WTC11 (cell line): Measurements from ENCODE around the gene TTC28. TPM values are rescaled to one million over a fixed set of nuclear protein-coding genes. Genes with fewer than 3 reads are reported as not detected.

Experiments
- ATAC-seq: fragments of 200-7000 bp; cut with Tn5 transposase; 2 replicates; pipeline ENCODE4 v1.10.0; 2021; ENCODE audit warnings: mild to moderate bottlenecking, moderate library complexity
- CTCF ChIA-PET: fragments of 300-600 bp; sonication (Branson Sonifier 250); formaldehyde crosslinking; loops from one replicate; lab custom pipeline; 2021; ENCODE audit warnings: antibody characterized with exemption; lab: Charles Lee
- POLR2A ChIA-PET: fragments of 350-600 bp; sonication (Branson Sonifier 250); formaldehyde crosslinking; loops from one replicate; lab custom pipeline; 2021; ENCODE audit warnings: antibody characterized with exemption; lab: Charles Lee
- DNase-seq: peaks from one replicate; pipeline ENCODE4 v3.0.0; 2021; ENCODE audit warnings: low spot score
- H3K27ac Mint-ChIP-seq: 2 replicates; pipeline ENCODE4 v1.8.0; 2021; ENCODE audit warnings: mixed read lengths
- H3K27me3 Mint-ChIP-seq: 2 replicates; pipeline ENCODE4 v1.8.0; 2021; ENCODE audit warnings: low read depth, mild to moderate bottlenecking, moderate library complexity, mixed read lengths
- H3K36me3 Mint-ChIP-seq: 2 replicates; pipeline ENCODE4 v1.8.0; 2021; ENCODE audit warnings: mixed read lengths
- H3K4me1 Mint-ChIP-seq: 2 replicates; pipeline ENCODE4 v1.8.0; 2022; ENCODE audit warnings: mixed read lengths
- H3K4me3 Mint-ChIP-seq: 2 replicates; pipeline ENCODE4 v1.8.0; 2021; ENCODE audit warnings: mild to moderate bottlenecking, moderate library complexity, mixed read lengths
- H3K9me3 Mint-ChIP-seq: 2 replicates; pipeline ENCODE4 v1.8.0; 2021; ENCODE audit warnings: mixed read lengths
- ATF1 ChIP-seq: sonication (generic); formaldehyde crosslinking; IDR thresholded peaks from 2 replicates; pipeline ENCODE4 v1.8.1; 2023; ENCODE audit warnings: mild to moderate bottlenecking, moderate library complexity, missing genetic modification reagents
- ATF6 ChIP-seq: sonication (generic); formaldehyde crosslinking; IDR thresholded peaks from 2 replicates; pipeline ENCODE4 v1.8.1; 2023; ENCODE audit warnings: mild to moderate bottlenecking, missing genetic modification reagents
- CREB1 ChIP-seq: sonication (generic); formaldehyde crosslinking; IDR thresholded peaks from 2 replicates; pipeline ENCODE4 v1.8.0; 2023; ENCODE audit warnings: mild to moderate bottlenecking, missing genetic modification reagents
- CREM ChIP-seq: sonication (generic); formaldehyde crosslinking; IDR thresholded peaks from 2 replicates; pipeline ENCODE4 v1.8.1; 2022; ENCODE audit warnings: mild to moderate bottlenecking, missing genetic modification reagents, moderate library complexity
- ESRRA ChIP-seq: sonication (generic); formaldehyde crosslinking; IDR thresholded peaks from 2 replicates; pipeline ENCODE4 v1.8.1; 2022; ENCODE audit warnings: mild to moderate bottlenecking, missing genetic modification reagents, borderline replicate concordance
- GRHL2 ChIP-seq: fragments of 250-450 bp; sonication (Bioruptor Pico); IDR thresholded peaks from 2 replicates; pipeline ENCODE4 v1.8.0; 2022; ENCODE audit warnings: mild to moderate bottlenecking, moderate library complexity; ENCODE audit not compliant: insufficient replicate concordance, severe bottlenecking
- IRF1 ChIP-seq: sonication (generic); formaldehyde crosslinking; IDR thresholded peaks from 2 replicates; pipeline ENCODE4 v1.8.0; 2023; ENCODE audit warnings: missing genetic modification reagents
- JAZF1 ChIP-seq: fragments of 250-450 bp; sonication (Bioruptor Pico); IDR thresholded peaks from 2 replicates; pipeline ENCODE4 v1.9.0; 2021; ENCODE audit warnings: moderate library complexity, mild to moderate bottlenecking, inconsistent platforms
- KAT7 ChIP-seq: sonication (generic); formaldehyde crosslinking; IDR thresholded peaks from 2 replicates; pipeline ENCODE4 v1.8.1; 2023; ENCODE audit warnings: missing genetic modification reagents, mild to moderate bottlenecking, borderline replicate concordance
- MXD4 ChIP-seq: fragments of 250-450 bp; sonication (Bioruptor Pico); IDR thresholded peaks from 2 replicates; pipeline ENCODE4 v1.8.0; 2021; ENCODE audit warnings: mild to moderate bottlenecking, moderate library complexity, borderline replicate concordance
- NFATC4 ChIP-seq: fragments of 250-450 bp; sonication (Bioruptor Pico); IDR thresholded peaks from 2 replicates; pipeline ENCODE4 v1.9.0; 2021; ENCODE audit warnings: mild to moderate bottlenecking
- NR3C1 ChIP-seq: sonication (generic); formaldehyde crosslinking; conservative IDR thresholded peaks from 2 replicates; pipeline ENCODE4 v1.8.1; 2023; ENCODE audit warnings: low read depth, mild to moderate bottlenecking, missing genetic modification reagents
- SMAD3 ChIP-seq: sonication (generic); formaldehyde crosslinking; IDR thresholded peaks from 2 replicates; pipeline ENCODE4 v1.8.0; 2022; ENCODE audit warnings: missing genetic modification reagents, mild to moderate bottlenecking, borderline replicate concordance
- STAT6 ChIP-seq: sonication (generic); formaldehyde crosslinking; conservative IDR thresholded peaks from 2 replicates; pipeline ENCODE4 v1.8.1; 2023; ENCODE audit warnings: mild to moderate bottlenecking, low read depth, missing genetic modification reagents, moderate library complexity
- ZNF263 ChIP-seq: sonication (generic); formaldehyde crosslinking; IDR thresholded peaks from 2 replicates; pipeline ENCODE4 v1.8.1; 2022; ENCODE audit warnings: low read depth, mild to moderate bottlenecking, moderate library complexity, missing genetic modification reagents
- total RNA-seq: library from RNA; stranded (reverse); gene quantifications from 3 replicates; pipeline ENCODE4 v1.2.3, GENCODE V29; 2021
- TF ChIP-seq, protein P1 (sequence below): fragments of 200-600 bp; IDR thresholded peaks from 2 replicates; pipeline ENCODE4 v1.8.0; 2022; ENCODE audit warnings: antibody characterized with exemption
- TF ChIP-seq, protein P2 (sequence below): sonication (generic); formaldehyde crosslinking; IDR thresholded peaks from 2 replicates; pipeline ENCODE4 v1.8.1; 2023; ENCODE audit warnings: mild to moderate bottlenecking, missing genetic modification reagents, borderline replicate concordance
- TF ChIP-seq, protein P3 (sequence below): fragments of 250-450 bp; sonication (Bioruptor Pico); IDR thresholded peaks from 2 replicates; pipeline ENCODE4 v2.1.2; 2022; ENCODE audit warnings: mild to moderate bottlenecking, moderate library complexity
- TF ChIP-seq, protein P4 (sequence below): fragments of 250-450 bp; sonication (Bioruptor Pico); IDR thresholded peaks from 2 replicates; pipeline ENCODE4 v1.9.0; 2021; ENCODE audit warnings: mild to moderate bottlenecking, borderline replicate concordance

TTC28 gene
- total RNA-seq, 1 experiment from 2014 or later = 13.0 TPM

- ATAC-seq (no peak), DNase-seq (no peak)
- peaks cover 9% of the 10 kb centered on the region for H3K4me1 Mint-ChIP-seq
- H3K4me3 Mint-ChIP-seq = no peak overlapping the region
- peaks cover 4% of the 10 kb centered on the region; the same call in 1 of the 2 replicates for H3K9me3 Mint-ChIP-seq
- CTCF ChIA-PET = no interaction called here
- no peaks in the 10 kb centered on the region for H3K27me3 Mint-ChIP-seq
- no peak overlapping the region for H3K27ac Mint-ChIP-seq
- TF ChIP-seq ATF1 (CRISPR knock-in tag) = no peak
- no peak for TF ChIP-seq ESRRA (CRISPR knock-in tag)
- TF ChIP-seq, protein P1, sequence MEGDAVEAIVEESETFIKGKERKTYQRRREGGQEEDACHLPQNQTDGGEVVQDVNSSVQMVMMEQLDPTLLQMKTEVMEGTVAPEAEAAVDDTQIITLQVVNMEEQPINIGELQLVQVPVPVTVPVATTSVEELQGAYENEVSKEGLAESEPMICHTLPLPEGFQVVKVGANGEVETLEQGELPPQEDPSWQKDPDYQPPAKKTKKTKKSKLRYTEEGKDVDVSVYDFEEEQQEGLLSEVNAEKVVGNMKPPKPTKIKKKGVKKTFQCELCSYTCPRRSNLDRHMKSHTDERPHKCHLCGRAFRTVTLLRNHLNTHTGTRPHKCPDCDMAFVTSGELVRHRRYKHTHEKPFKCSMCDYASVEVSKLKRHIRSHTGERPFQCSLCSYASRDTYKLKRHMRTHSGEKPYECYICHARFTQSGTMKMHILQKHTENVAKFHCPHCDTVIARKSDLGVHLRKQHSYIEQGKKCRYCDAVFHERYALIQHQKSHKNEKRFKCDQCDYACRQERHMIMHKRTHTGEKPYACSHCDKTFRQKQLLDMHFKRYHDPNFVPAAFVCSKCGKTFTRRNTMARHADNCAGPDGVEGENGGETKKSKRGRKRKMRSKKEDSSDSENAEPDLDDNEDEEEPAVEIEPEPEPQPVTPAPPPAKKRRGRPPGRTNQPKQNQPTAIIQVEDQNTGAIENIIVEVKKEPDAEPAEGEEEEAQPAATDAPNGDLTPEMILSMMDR = no peak
- no peak for TF ChIP-seq MXD4 (CRISPR knock-in tag)
- TF ChIP-seq ZNF263 (CRISPR knock-in tag) = no peak
- TF ChIP-seq CREB1 (CRISPR knock-in tag) = no peak
- TF ChIP-seq ATF6 (CRISPR knock-in tag) = no peak
- no peak for TF ChIP-seq NR3C1 (CRISPR knock-in tag)
- TF ChIP-seq GRHL2 (CRISPR knock-in tag) = no peak
- TF ChIP-seq SMAD3 (CRISPR knock-in tag) = no peak
- TF ChIP-seq IRF1 (CRISPR knock-in tag) = no peak
- TF ChIP-seq, protein P2, sequence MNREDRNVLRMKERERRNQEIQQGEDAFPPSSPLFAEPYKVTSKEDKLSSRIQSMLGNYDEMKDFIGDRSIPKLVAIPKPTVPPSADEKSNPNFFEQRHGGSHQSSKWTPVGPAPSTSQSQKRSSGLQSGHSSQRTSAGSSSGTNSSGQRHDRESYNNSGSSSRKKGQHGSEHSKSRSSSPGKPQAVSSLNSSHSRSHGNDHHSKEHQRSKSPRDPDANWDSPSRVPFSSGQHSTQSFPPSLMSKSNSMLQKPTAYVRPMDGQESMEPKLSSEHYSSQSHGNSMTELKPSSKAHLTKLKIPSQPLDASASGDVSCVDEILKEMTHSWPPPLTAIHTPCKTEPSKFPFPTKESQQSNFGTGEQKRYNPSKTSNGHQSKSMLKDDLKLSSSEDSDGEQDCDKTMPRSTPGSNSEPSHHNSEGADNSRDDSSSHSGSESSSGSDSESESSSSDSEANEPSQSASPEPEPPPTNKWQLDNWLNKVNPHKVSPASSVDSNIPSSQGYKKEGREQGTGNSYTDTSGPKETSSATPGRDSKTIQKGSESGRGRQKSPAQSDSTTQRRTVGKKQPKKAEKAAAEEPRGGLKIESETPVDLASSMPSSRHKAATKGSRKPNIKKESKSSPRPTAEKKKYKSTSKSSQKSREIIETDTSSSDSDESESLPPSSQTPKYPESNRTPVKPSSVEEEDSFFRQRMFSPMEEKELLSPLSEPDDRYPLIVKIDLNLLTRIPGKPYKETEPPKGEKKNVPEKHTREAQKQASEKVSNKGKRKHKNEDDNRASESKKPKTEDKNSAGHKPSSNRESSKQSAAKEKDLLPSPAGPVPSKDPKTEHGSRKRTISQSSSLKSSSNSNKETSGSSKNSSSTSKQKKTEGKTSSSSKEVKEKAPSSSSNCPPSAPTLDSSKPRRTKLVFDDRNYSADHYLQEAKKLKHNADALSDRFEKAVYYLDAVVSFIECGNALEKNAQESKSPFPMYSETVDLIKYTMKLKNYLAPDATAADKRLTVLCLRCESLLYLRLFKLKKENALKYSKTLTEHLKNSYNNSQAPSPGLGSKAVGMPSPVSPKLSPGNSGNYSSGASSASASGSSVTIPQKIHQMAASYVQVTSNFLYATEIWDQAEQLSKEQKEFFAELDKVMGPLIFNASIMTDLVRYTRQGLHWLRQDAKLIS (CRISPR knock-in tag) = no peak
- no peak for TF ChIP-seq NFATC4 (CRISPR knock-in tag)
- TF ChIP-seq, protein P3, sequence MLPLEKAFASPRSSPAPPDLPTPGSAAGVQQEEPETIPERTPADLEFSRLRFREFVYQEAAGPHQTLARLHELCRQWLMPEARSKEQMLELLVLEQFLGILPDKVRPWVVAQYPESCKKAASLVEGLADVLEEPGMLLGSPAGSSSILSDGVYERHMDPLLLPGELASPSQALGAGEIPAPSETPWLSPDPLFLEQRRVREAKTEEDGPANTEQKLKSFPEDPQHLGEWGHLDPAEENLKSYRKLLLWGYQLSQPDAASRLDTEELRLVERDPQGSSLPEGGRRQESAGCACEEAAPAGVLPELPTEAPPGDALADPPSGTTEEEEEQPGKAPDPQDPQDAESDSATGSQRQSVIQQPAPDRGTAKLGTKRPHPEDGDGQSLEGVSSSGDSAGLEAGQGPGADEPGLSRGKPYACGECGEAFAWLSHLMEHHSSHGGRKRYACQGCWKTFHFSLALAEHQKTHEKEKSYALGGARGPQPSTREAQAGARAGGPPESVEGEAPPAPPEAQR (CRISPR knock-in tag) = no peak
- no peak for TF ChIP-seq STAT6 (CRISPR knock-in tag)
- no peak for TF ChIP-seq KAT7
- TF ChIP-seq CREM (CRISPR knock-in tag) = no peak
- TF ChIP-seq, protein P4, sequence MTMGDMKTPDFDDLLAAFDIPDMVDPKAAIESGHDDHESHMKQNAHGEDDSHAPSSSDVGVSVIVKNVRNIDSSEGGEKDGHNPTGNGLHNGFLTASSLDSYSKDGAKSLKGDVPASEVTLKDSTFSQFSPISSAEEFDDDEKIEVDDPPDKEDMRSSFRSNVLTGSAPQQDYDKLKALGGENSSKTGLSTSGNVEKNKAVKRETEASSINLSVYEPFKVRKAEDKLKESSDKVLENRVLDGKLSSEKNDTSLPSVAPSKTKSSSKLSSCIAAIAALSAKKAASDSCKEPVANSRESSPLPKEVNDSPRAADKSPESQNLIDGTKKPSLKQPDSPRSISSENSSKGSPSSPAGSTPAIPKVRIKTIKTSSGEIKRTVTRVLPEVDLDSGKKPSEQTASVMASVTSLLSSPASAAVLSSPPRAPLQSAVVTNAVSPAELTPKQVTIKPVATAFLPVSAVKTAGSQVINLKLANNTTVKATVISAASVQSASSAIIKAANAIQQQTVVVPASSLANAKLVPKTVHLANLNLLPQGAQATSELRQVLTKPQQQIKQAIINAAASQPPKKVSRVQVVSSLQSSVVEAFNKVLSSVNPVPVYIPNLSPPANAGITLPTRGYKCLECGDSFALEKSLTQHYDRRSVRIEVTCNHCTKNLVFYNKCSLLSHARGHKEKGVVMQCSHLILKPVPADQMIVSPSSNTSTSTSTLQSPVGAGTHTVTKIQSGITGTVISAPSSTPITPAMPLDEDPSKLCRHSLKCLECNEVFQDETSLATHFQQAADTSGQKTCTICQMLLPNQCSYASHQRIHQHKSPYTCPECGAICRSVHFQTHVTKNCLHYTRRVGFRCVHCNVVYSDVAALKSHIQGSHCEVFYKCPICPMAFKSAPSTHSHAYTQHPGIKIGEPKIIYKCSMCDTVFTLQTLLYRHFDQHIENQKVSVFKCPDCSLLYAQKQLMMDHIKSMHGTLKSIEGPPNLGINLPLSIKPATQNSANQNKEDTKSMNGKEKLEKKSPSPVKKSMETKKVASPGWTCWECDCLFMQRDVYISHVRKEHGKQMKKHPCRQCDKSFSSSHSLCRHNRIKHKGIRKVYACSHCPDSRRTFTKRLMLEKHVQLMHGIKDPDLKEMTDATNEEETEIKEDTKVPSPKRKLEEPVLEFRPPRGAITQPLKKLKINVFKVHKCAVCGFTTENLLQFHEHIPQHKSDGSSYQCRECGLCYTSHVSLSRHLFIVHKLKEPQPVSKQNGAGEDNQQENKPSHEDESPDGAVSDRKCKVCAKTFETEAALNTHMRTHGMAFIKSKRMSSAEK (CRISPR knock-in tag) = no peak
- no peak for TF ChIP-seq JAZF1
- no peaks in the 10 kb centered on the region for H3K36me3 Mint-ChIP-seq
- POLR2A ChIA-PET = no interaction called here
Observed at GRCh38 chr22:28481725-28482124, 197.9 kb downstream of the TTC28 start.
